ENCODE measurements around the gene METRN. TPM values are rescaled to one million over a fixed set of nuclear protein-coding genes. Genes with fewer than 3 reads are reported as not detected.

Gene METRN
- total RNA-seq, 1 donor from 2014 or later: 60.4 TPM

- DNase-seq (ENCODE audit: missing footprints) (no peak), ATAC-seq (no peak)
- intact Hi-C loops (cut with DNase I): no loop called here
Measured at GRCh38 chr16:718389-718788, 3.5 kb downstream of the METRN start.

- no peak for DNase-seq (ENCODE audit: missing footprints)
- intact Hi-C loops (cut with DNase I): no loop called here
- no peak for ATAC-seq
Measured at GRCh38 chr16:718922-719321, 4.0 kb downstream of the METRN start.

- ATAC-seq (no peak), DNase-seq (ENCODE audit: missing footprints) (no peak)
- intact Hi-C loops (cut with DNase I): loop anchor here (5.0 kb wide), 1 partner anchor 33 kb away; no protein-coding TSS in a partner anchor
Measured at GRCh38 chr16:719815-720446, 5.0 kb downstream of the METRN start.

DNA sequence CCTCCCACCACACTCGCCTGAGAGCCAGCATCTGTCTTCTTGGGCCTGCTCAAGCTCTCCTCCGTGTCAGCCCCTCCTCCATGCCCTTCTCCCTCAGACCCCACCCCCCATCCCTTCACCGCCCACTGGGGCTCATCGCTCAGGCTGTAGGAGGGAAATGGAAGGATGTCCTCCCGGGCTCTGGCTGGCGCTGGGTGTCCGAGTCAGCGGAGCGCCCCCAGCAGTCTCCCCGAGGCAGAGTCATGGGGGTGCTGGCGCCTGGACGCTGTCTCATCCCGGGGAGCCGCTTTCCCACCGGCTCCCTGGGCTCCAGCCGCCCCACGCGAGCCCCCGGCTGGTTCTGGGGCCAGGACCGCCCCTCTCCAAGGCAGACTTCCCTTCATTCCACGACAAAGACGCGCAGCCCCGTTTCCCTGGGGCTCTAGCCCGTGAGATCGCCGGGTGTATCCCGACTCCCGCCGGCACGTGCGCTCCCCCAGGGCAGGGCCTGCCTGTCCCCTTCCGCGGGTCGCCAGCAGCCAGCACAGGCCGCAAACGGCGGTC lies 5.6 kb downstream of the METRN start:
- DNase-seq (ENCODE audit: missing footprints): no peak
- intact Hi-C loops (cut with DNase I): loop anchor here (5.0 kb wide), 1 partner anchor 33 kb away; no protein-coding TSS in a partner anchor
- peak; percentile 56 for ATAC-seq

DNA sequence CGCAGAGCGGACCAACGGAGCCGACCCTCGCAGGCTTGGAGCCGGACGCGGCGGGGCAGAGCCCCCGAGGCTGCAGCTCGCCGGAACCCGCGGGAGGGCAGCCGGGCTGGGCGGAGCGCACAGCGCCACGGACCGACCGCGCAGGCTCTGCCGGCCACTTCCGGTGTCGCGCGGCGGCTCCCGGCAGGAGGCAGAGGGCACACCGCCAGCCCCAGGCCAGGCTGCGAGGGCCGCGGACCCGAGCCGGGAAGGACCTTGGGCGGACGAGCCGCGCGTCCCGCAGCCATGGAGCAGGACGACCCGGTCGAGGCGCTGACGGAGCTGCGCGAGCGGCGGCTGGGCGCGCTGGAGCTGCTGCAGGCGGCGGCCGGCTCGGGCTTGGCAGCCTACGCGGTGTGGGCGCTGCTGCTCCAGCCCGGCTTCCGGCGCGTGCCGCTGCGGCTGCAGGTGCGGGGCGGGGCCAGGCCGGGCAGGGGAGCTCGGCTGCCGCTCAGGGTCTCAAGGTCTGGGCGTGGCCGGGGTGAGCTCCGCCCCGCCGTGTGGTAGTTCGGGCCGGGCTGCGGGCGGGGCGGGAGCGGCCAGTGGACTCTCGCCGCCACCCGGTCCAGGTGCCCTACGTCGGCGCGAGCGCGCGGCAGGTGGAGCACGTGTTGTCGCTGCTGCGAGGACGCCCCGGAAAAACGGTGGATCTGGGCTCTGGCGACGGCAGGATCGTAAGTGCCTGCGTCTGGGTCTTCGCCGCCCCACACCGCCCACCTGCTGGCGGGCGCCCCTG lies 6.3 kb downstream of the METRN start, which contains the start of gene ANTKMT:
ANTKMT (plus strand) TSS at position 157 of the 775 bp plus-strand sequence; CDS start at position 286, 129 bp downstream.
- ATAC-seq (peak; percentile 88), DNase-seq (ENCODE audit: missing footprints) (peak; percentile 89)
- intact Hi-C loops (cut with DNase I): loop anchor here (5.0 kb wide), 1 partner anchor 34 kb away; no protein-coding TSS in a partner anchor

GRCh38 chr16:721765-722540 lies 7.0 kb downstream of the METRN start:
- no peak for ATAC-seq
- intact Hi-C loops (cut with DNase I): loop anchor here (5.0 kb wide), 1 partner anchor 35 kb away; no protein-coding TSS in a partner anchor
- no peak for DNase-seq (ENCODE audit: missing footprints)

- DNase-seq (ENCODE audit: missing footprints): no peak
Measured at GRCh38 chr16:722835-723633, 8.1 kb downstream of the METRN start.

GRCh38 chr16:723695-724094 lies 8.8 kb downstream of the METRN start:
- no peak for DNase-seq (ENCODE audit: missing footprints)
- intact Hi-C loops (cut with DNase I): loop anchor here (5.0 kb wide), 1 partner anchor 36 kb away; no protein-coding TSS in a partner anchor
- ATAC-seq: no peak

More at GRCh38 chr16:722835-723633, 8.1 kb downstream of the METRN start:
- intact Hi-C loops (cut with DNase I): loop anchor here (5.0 kb wide), 1 partner anchor 36 kb away; no protein-coding TSS in a partner anchor
- ATAC-seq: no peak

- intact Hi-C loops (cut with DNase I): loop anchor here (5.0 kb wide), 1 partner anchor 37 kb away; no protein-coding TSS in a partner anchor
- DNase-seq (ENCODE audit: missing footprints) (no peak), ATAC-seq (no peak)
Measured at GRCh38 chr16:724188-725040, 9.5 kb downstream of the METRN start.

GRCh38 chr16:725041-725376 lies 10.1 kb downstream of the METRN start:
- DNase-seq (ENCODE audit: missing footprints): no peak
- intact Hi-C loops (cut with DNase I): no loop called here
- ATAC-seq: no peak

GRCh38 chr16:725463-726187 lies 10.7 kb downstream of the METRN start:
- intact Hi-C loops (cut with DNase I): no loop called here

GRCh38 chr16:726188-726437 lies 11.2 kb downstream of the METRN start:
- intact Hi-C loops (cut with DNase I): no loop called here
- ATAC-seq (no peak), DNase-seq (ENCODE audit: missing footprints) (no peak)

More at GRCh38 chr16:725463-726187, 10.7 kb downstream of the METRN start:
- DNase-seq (ENCODE audit: missing footprints) (no peak), ATAC-seq (no peak)

DNA sequence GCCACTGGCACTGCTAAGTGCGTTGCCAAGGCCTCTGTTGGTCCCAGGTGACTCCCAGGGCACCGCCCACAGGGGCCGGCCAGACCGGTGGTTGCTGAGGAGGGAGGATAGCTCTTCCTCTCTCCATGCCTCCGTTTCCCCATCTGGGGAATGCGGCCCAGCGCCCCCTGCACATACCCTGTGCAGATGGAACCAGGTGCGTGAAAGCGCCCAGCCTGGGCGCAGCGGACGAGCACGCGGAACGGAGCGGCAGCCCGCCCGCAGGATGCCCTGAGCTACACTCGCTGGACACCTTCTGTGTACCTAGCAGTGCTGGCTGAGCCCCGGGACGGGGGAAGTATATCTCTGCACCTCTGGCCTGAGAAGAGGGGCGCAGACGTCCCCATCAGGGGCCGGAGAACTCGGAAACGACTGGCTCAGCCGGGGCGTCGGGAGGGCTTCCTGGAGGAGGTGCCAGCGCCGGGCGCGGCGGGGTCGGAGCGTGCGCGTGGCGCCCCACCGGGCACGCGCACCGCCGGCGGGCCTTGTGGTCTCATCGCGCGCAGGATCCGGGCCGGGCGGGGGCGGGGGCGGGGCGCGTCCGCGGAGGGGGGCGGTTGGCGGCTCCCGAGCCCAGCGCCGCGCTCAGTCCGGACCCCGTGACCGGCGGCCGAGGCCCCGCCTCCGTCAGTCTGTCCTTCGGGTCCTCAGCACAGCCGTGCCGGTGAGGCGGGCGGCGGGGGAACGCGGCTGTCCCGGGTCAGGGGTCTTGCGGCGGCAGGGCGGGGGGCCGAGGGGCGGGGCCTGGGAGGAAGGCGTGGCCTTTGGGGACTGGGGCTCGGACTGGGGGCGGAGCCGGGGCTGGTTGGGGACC lies 11.7 kb downstream of the METRN start, which contains the start of the genes CCDC78 and HAGHL:
CCDC78 (minus strand) TSS at position 6 of the 853 bp plus-strand sequence. CDS start 76 bp downstream, outside the sequence.
HAGHL (plus strand) TSS at position 669 of the 853 bp plus-strand sequence. CDS start 404 bp downstream, outside the sequence.
- intact Hi-C loops (cut with DNase I): no loop called here
- peak; percentile 45 for ATAC-seq

DNA sequence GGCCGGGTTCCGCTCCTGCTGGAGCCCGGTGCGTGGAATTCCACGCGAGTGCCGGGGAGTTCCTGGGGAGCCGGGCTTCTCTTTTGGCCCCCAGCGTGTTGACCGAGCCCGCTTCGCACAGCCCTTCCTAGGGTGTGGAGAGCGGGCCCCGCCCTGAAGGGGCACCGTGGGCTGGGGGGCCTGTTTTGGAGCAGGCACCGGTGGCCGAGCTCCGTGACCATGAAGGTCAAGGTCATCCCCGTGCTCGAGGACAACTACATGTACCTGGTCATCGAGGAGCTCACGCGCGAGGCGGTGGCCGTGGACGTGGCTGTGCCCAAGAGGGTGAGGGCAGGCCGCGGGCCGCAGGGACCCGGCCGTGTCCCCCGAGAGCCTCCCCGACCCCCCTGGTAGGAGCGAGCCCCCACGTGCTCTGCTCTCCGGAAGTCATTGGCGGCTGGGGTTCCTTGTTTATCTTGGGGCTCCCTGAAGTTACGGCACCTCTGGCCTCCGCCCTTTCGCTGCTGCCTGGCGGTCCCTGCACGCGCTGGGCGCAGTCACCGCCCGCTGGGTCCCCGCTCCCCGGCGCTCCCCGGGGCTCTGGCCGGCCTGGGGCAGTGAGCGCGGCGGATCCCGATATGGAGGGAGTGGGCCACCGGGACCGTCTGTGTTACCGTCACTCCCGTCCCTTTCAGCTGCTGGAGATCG lies 12.5 kb downstream of the METRN start:
- intact Hi-C loops (cut with DNase I): no loop called here
- no peak for ATAC-seq
- DNase-seq (ENCODE audit: missing footprints): no peak

More for the DNA sequence above, 11.7 kb downstream of the METRN start, which contains the start of the genes CCDC78 and HAGHL:
- DNase-seq (ENCODE audit: missing footprints): no peak

All from Right ventricle myocardium inferior (tissue), 1 donor.